ENCODE data around the gene SYNE1. TPM values are rescaled to one million over a fixed set of nuclear protein-coding genes. Genes with fewer than 3 reads are reported as not detected.

The SYNE1 gene
- total RNA-seq, 1 donor from 2014 or later = 26.6 TPM

- peaks cover 4% of the 10 kb centered on the region for H3K27me3 Mint-ChIP-seq
Measured at GRCh38 chr6:152096863-152097496, 540.2 kb downstream of the SYNE1 start.

GRCh38 chr6:152094992-152095592 is 542.1 kb downstream of the SYNE1 start:
- Mint-ChIP-seq H3K36me3 (no peaks in the 10 kb centered on the region), H3K4me1 (ENCODE audit: unreplicated experiment) (peaks cover 30% of the 10 kb centered on the region), H3K4me3 (no peak overlapping the region), H3K27me3 (peaks cover 4% of the 10 kb centered on the region), H3K27ac (peak overlapping the region; percentile 78), H3K9me3 (peaks cover 17% of the 10 kb centered on the region)
- no peak for TF ChIP-seq CTCF (conservative IDR thresholded peaks at IDR 0.05)
- no peak for DNase-seq (ENCODE audit: extremely low spot score, unreplicated experiment)

More at GRCh38 chr6:152096863-152097496, 540.2 kb downstream of the SYNE1 start:
- Mint-ChIP-seq H3K4me1 (ENCODE audit: unreplicated experiment) (peaks cover 34% of the 10 kb centered on the region), H3K27ac (no peak overlapping the region), H3K9me3 (peaks cover 17% of the 10 kb centered on the region), H3K36me3 (no peaks in the 10 kb centered on the region), H3K4me3 (no peak overlapping the region)
- DNase-seq (ENCODE audit: extremely low spot score, unreplicated experiment) = no peak
- no peak for TF ChIP-seq CTCF (conservative IDR thresholded peaks at IDR 0.05)

- H3K9me3 Mint-ChIP-seq = peaks cover 17% of the 10 kb centered on the region
- peaks cover 26% of the 10 kb centered on the region for H3K4me1 Mint-ChIP-seq (ENCODE audit: unreplicated experiment)
- DNase-seq (ENCODE audit: extremely low spot score, unreplicated experiment) = no peak
- H3K27me3 Mint-ChIP-seq = peaks cover 4% of the 10 kb centered on the region
- TF ChIP-seq CTCF (conservative IDR thresholded peaks at IDR 0.05) = no peak
- H3K36me3 Mint-ChIP-seq = no peaks in the 10 kb centered on the region
- H3K27ac Mint-ChIP-seq = no peak overlapping the region
- no peak overlapping the region for H3K4me3 Mint-ChIP-seq
Measured at GRCh38 chr6:152094276-152094675, 542.9 kb downstream of the SYNE1 start.

DNA sequence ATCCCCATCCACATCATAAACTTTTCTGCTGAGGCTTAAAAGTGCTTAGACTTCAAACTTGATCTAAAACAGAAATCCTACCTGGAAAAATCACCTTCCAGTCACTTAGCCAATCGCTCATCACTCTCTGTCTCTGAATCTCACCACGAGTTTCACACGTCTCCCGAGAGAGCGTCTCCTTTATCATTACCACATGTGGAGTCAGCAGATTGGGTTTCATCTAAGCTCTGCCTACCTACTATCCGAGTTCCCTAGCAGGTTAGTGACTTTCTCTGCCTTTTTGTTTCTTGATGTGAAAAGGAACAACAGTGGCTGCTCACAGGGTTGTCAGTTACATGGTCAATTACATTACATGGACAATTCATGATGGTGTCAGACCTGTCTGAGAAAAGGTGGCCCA is 543.5 kb downstream of the SYNE1 start:
- H3K4me3 Mint-ChIP-seq = no peak overlapping the region
- no peak for TF ChIP-seq CTCF (conservative IDR thresholded peaks at IDR 0.05)
- H3K9me3 Mint-ChIP-seq = peaks cover 17% of the 10 kb centered on the region
- peaks cover 4% of the 10 kb centered on the region for H3K27me3 Mint-ChIP-seq
- DNase-seq (ENCODE audit: extremely low spot score, unreplicated experiment) = no peak
- no peak overlapping the region for H3K27ac Mint-ChIP-seq
- H3K36me3 Mint-ChIP-seq = no peaks in the 10 kb centered on the region
- H3K4me1 Mint-ChIP-seq (ENCODE audit: unreplicated experiment) = peaks cover 26% of the 10 kb centered on the region

DNA sequence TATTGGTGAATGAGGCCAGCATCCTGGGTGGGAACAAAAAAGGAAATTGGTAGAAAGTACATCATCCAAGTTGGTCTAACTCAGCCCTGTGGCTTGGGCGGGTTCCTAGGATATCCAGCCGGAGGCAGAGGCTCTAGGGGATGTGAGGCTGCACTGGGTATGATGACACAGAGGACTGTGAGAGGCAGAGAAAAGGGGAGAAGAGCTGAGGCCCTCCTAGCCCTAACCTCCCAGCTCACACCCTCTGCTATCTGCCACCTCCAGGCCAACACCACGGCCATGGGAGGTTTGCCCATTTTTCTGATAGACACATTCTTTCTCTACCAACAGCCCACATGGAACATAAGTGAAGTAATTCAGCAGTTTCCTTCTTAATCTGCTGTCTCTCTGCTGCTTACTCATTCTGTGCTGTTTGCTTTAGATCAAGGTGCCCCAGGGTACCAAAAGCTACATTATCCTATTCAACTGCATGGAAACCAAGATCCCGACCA is 545.3 kb downstream of the SYNE1 start:
- Mint-ChIP-seq H3K36me3 (no peaks in the 10 kb centered on the region), H3K4me1 (ENCODE audit: unreplicated experiment) (peaks cover 23% of the 10 kb centered on the region), H3K9me3 (peaks cover 17% of the 10 kb centered on the region), H3K27ac (no peak overlapping the region), H3K4me3 (no peak overlapping the region), H3K27me3 (peaks cover 4% of the 10 kb centered on the region)
- DNase-seq (ENCODE audit: extremely low spot score, unreplicated experiment) = no peak
- TF ChIP-seq CTCF (conservative IDR thresholded peaks at IDR 0.05) = no peak

Data from type B pancreatic cell (in vitro differentiated cells).